HG02970 (cell line): ENCODE measurements around the gene IL20RA.

ENCODE experiments used
- ATAC-seq: cut with Tn5 transposase; IDR thresholded peaks from one replicate; pipeline ENCODE4 v1.9.1; 2021; ENCODE audit warnings: mild to moderate bottlenecking, moderate library complexity, moderate number of reproducible peaks; ENCODE audit not compliant: unreplicated experiment, low FRiP score

IL20RA gene

GRCh38 chr6:136950436-136951126 is 94.2 kb downstream of the IL20RA start:
- no peak for ATAC-seq
